IMR-90 (cell line): ENCODE results near the gene MRPL10. TPM values are rescaled to one million over a fixed set of nuclear protein-coding genes. Genes with fewer than 3 reads are reported as not detected.
A peak's percentile ranks its signal among the peaks of the same experiment; 100 is the strongest.

Source experiments
- ATAC-seq: fragments of 200-7000 bp; cut with Tn5 transposase; 2 replicates; pipeline ENCODE4 v1.9.1; 2020; ENCODE audit warnings: low read depth, mild to moderate bottlenecking, moderate library complexity
- BruUV-seq: library from RNA; stranded (reverse); fragments of 400-500 nt; replicated peaks from 2 replicates; lab custom pipeline; 2021; lab: Mats Ljungman, UMichigan
- CTCF ChIA-PET: fragments of 300-600 bp; formaldehyde crosslinking; extraction: SDS; loops from one replicate; lab custom pipeline; 2021; ENCODE audit warnings: antibody characterized with exemption; lab: Yijun Ruan, JAX
- POLR2A ChIA-PET: fragments of 300-600 bp; sonication (Branson Sonifier 250); formaldehyde crosslinking; loops from one replicate; lab custom pipeline; 2022; ENCODE audit warnings: antibody characterized with exemption; ENCODE audit not compliant: unreplicated experiment; lab: Charles Lee
- DNase-seq: peaks from one replicate; pipeline ENCODE4 v3.0.0; 2013
- H2AFZ ChIP-seq: replicated peaks from 2 replicates; pipeline ENCODE3; 2013; ENCODE audit warnings: low read length, mild to moderate bottlenecking; ENCODE audit not compliant: poor library complexity
- H2AK5ac ChIP-seq: 2 replicates; pipeline ENCODE4 v1.6.1; 2013; ENCODE audit warnings: low read depth, low read length, inconsistent platforms
- H2AK9ac ChIP-seq: replicated peaks from 2 replicates; pipeline ENCODE3; 2013; ENCODE audit warnings: mild to moderate bottlenecking, low read depth, low read length, moderate library complexity; ENCODE audit not compliant: poor library complexity
- H2BK120ac ChIP-seq: 2 replicates; pipeline ENCODE4 v1.6.1; 2013; ENCODE audit warnings: low read depth, low read length, inconsistent platforms
- H2BK15ac ChIP-seq: 3 replicates; pipeline ENCODE4 v1.6.1; 2013; ENCODE audit warnings: low read depth, low read length, inconsistent platforms
- H2BK20ac ChIP-seq: 2 replicates; pipeline ENCODE4 v1.6.1; 2013; ENCODE audit warnings: low read depth, mild to moderate bottlenecking, inconsistent platforms, low read length, moderate library complexity
- H2BK5ac ChIP-seq: 2 replicates; pipeline ENCODE4 v1.6.1; 2013; ENCODE audit warnings: mild to moderate bottlenecking, low read depth, low read length, inconsistent platforms; ENCODE audit not compliant: poor library complexity, severe bottlenecking
- H3K14ac ChIP-seq: replicated peaks from 2 replicates; pipeline ENCODE4 v1.6.1; 2013; ENCODE audit warnings: low read depth, low read length, inconsistent platforms
- H3K18ac ChIP-seq: 2 replicates; pipeline ENCODE4 v1.6.1; 2013; ENCODE audit warnings: low read depth, low read length, control low read depth
- H3K23ac ChIP-seq: 2 replicates; pipeline ENCODE4 v1.6.1; 2013; ENCODE audit warnings: low read depth, low read length, inconsistent platforms
- H3K27ac ChIP-seq: 2 replicates; pipeline ENCODE4 v1.5.1; 2013; ENCODE audit warnings: mild to moderate bottlenecking, control low read depth, low read length; ENCODE audit not compliant: insufficient read depth
- H3K27me3 ChIP-seq: 2 replicates; pipeline ENCODE4 v1.6.1; 2013; ENCODE audit warnings: low read length; ENCODE audit not compliant: control insufficient read depth, insufficient read depth
- H3K36me3 ChIP-seq: 2 replicates; pipeline ENCODE4 v1.6.1; 2013; ENCODE audit warnings: low read length, mixed read lengths; ENCODE audit not compliant: control insufficient read depth, insufficient read depth
- H3K4ac ChIP-seq: 2 replicates; pipeline ENCODE4 v1.6.1; 2013; ENCODE audit warnings: low read depth, low read length, inconsistent platforms
- H3K4me1 ChIP-seq: 2 replicates; pipeline ENCODE4 v1.6.1; 2013; ENCODE audit warnings: low read length, mixed read lengths; ENCODE audit not compliant: control insufficient read depth, insufficient read depth
- H3K4me2 ChIP-seq: 2 replicates; pipeline ENCODE4 v1.6.1; 2013; ENCODE audit warnings: low read depth, mild to moderate bottlenecking, control low read depth, low read length, moderate library complexity
- H3K4me3 ChIP-seq: 2 replicates; pipeline ENCODE4 v1.5.1; 2013; ENCODE audit warnings: low read depth, mild to moderate bottlenecking, control low read depth, low read length, moderate library complexity; ENCODE audit not compliant: insufficient read depth
- H3K56ac ChIP-seq: 2 replicates; pipeline ENCODE4 v1.6.1; 2013; ENCODE audit warnings: low read length, inconsistent platforms; ENCODE audit not compliant: insufficient read depth; ENCODE audit errors: extremely low read depth
- H3K79me1 ChIP-seq, 2 experiments: 2 replicates each; pipeline ENCODE4 v1.6.1; 2013; ENCODE audit warnings: low read length in 2 of 2, inconsistent platforms in 1 of 2, low read depth in 1 of 2
- H3K9ac ChIP-seq: 2 replicates; pipeline ENCODE4 v1.6.1; 2013; ENCODE audit warnings: low read depth, low read length, control low read depth
- H3K9me1 ChIP-seq: 2 replicates; pipeline ENCODE4 v1.6.1; 2013; ENCODE audit warnings: low read length, inconsistent platforms; ENCODE audit not compliant: insufficient read depth
- H3K9me3 ChIP-seq: 2 replicates; pipeline ENCODE4 v1.6.1; 2013; ENCODE audit warnings: low read length; ENCODE audit not compliant: control insufficient read depth, insufficient read depth
- H4K20me1 ChIP-seq: 2 replicates; pipeline ENCODE4 v1.6.1; 2013; ENCODE audit warnings: low read length, inconsistent platforms; ENCODE audit not compliant: insufficient read depth
- H4K5ac ChIP-seq: 2 replicates; pipeline ENCODE4 v1.6.1; 2013; ENCODE audit warnings: mild to moderate bottlenecking, low read depth, low read length, control low read depth
- H4K8ac ChIP-seq, 2 experiments: 2 replicates each; pipeline ENCODE4 v1.6.1; 2013; ENCODE audit warnings: low read depth in 2 of 2, low read length in 2 of 2, control low read depth in 1 of 2, inconsistent platforms in 1 of 2
- H4K91ac ChIP-seq: 2 replicates; pipeline ENCODE4 v1.6.1; 2013; ENCODE audit warnings: low read depth, low read length, inconsistent platforms; ENCODE audit not compliant: insufficient read depth
- CEBPB ChIP-seq: IDR thresholded peaks from 2 replicates; pipeline ENCODE4 v1.6.1; 2012; ENCODE audit warnings: low read depth, low read length, improper control_type of control experiment
- CHD1 ChIP-seq: IDR thresholded peaks from 2 replicates; pipeline ENCODE4 v1.6.1; 2012; ENCODE audit warnings: low read depth, low read length, improper control_type of control experiment
- NFE2L2 ChIP-seq: fragments of 150-350 bp; IDR thresholded peaks from 2 replicates; pipeline ENCODE4 v1.6.1; 2016; ENCODE audit warnings: low read depth, mild to moderate bottlenecking, low read length
- RAD21 ChIP-seq: IDR thresholded peaks from 2 replicates; pipeline ENCODE4 v1.6.1; 2012; ENCODE audit warnings: low read length, improper control_type of control experiment
- SMC3 ChIP-seq: fragments of 150-350 bp; IDR thresholded peaks from 2 replicates; pipeline ENCODE4 v1.6.1; 2016; ENCODE audit warnings: low read depth, mild to moderate bottlenecking, antibody characterized with exemption, low read length, moderate library complexity
- WGBS, 2 experiments: methylation state at CpG; one replicate each; pipeline versions ENCODE4 v1.1.5 to v1.1.7; 2013; ENCODE audit warnings: missing lambda C conversion rate in 2 of 2; ENCODE audit not compliant: insufficient read length in 1 of 2; ENCODE audit errors: extremely low coverage in 2 of 2; 5-methylcytosine and 5-hydroxymethylcytosine counted together
- dilution Hi-C: fragments of 300-500 bp; cut with HindIII; formaldehyde crosslinking; loops from one replicate; pipeline ENCODE4 v1.14.3; 2018; ENCODE audit warnings: low sequenced_read_pairs; ENCODE audit not compliant: unreplicated experiment
- in situ Hi-C: fragments of 300-500 bp; cut with MboI; formaldehyde crosslinking; loops from 3 replicates; pipeline ENCODE4 v1.14.3; 2019; ENCODE audit warnings: low sequenced_read_pairs, inconsistent platforms, mixed read lengths
- intact Hi-C: fragments of 100-400 bp; cut with micrococcal nuclease; formaldehyde crosslinking; loops from 2 replicates; pipeline ENCODE4 v1.10.0; 2022
- polyA plus RNA-seq, 3 experiments: library from polyadenylated mRNA; depleted of rRNA; stranded (reverse); fragments of >200 nt; gene quantifications; 2 replicates each; pipeline ENCODE4 v1.2.3, GENCODE V29; 2012; ENCODE audit warnings: low replicate concordance in 1 of 3
- total RNA-seq: library from RNA; depleted of rRNA; stranded (reverse); fragments of >200 nt; gene quantifications from 2 replicates; pipeline ENCODE4 v1.2.3, GENCODE V29; 2012
- TF ChIP-seq, protein P1 (sequence below): fragments of 150-350 bp; IDR thresholded peaks from 2 replicates; pipeline ENCODE4 v1.6.1; 2017; ENCODE audit warnings: mild to moderate bottlenecking, antibody characterized with exemption, low read length, low read depth
- TF ChIP-seq, protein P2 (sequence below): conservative IDR thresholded peaks from 2 replicates; pipeline ENCODE4 v1.5.1; 2012; ENCODE audit warnings: mild to moderate bottlenecking, low read depth, low read length, improper control_type of control experiment

Gene MRPL10
- total and polyA plus RNA-seq, 2 of the 4 experiments (the other 2 are of a cell fraction): 32.3 to 61.8 TPM

DNA sequence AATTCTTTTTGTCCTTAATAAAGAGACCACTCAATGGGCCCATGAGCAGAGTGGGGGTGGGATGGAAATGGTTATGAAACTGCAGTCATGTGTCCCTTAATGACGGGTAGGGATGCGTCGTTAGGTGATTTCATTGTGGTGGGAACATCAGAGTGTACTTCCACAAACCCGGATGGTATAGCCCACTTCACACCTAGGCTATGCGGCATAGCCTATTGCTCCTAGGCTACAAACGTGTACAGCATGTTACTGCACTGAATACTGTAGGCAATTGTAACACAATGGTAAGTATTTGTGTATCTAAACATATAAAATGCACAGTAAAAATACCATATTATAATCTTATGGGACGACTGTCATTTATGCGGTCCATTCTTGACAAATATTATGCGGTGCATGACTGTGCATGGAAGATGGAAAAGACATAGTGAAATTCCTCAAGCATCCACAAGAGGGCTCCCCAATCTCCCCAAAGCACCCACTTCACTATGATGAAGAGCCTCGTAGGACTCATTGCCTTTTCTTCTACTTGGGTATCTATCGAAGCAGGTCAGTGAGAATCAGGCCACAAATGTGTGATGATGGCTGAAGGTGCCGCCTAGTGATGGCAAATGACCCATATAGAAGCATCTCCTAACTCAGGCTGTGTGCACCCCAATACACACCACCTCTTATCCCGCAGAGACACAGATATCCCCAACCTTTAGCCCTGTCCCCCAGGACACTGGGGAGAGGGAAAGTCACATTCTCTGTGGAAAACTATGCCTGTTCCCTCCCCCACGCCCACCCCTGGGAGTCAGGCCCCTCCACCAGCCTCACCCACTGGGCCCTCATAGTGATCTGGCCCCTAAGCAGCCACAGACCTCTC lies 54.8 kb downstream of the MRPL10 start:
- H3K27me3 ChIP-seq: peaks cover 60% of the 10 kb centered on the region
- H2AK9ac ChIP-seq: no peak overlapping the region
- H3K36me3 ChIP-seq: no peaks in the 10 kb centered on the region
- no peak overlapping the region for H2BK20ac ChIP-seq
- TF ChIP-seq RAD21 (peak; percentile 67), SMC3 (peak; percentile 59), CEBPB (no peak), CHD1 (no peak), NFE2L2 (no peak)
- TF ChIP-seq, protein P1, sequence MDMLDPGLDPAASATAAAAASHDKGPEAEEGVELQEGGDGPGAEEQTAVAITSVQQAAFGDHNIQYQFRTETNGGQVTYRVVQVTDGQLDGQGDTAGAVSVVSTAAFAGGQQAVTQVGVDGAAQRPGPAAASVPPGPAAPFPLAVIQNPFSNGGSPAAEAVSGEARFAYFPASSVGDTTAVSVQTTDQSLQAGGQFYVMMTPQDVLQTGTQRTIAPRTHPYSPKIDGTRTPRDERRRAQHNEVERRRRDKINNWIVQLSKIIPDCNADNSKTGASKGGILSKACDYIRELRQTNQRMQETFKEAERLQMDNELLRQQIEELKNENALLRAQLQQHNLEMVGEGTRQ: no peak
- TF ChIP-seq, protein P2, sequence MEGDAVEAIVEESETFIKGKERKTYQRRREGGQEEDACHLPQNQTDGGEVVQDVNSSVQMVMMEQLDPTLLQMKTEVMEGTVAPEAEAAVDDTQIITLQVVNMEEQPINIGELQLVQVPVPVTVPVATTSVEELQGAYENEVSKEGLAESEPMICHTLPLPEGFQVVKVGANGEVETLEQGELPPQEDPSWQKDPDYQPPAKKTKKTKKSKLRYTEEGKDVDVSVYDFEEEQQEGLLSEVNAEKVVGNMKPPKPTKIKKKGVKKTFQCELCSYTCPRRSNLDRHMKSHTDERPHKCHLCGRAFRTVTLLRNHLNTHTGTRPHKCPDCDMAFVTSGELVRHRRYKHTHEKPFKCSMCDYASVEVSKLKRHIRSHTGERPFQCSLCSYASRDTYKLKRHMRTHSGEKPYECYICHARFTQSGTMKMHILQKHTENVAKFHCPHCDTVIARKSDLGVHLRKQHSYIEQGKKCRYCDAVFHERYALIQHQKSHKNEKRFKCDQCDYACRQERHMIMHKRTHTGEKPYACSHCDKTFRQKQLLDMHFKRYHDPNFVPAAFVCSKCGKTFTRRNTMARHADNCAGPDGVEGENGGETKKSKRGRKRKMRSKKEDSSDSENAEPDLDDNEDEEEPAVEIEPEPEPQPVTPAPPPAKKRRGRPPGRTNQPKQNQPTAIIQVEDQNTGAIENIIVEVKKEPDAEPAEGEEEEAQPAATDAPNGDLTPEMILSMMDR: peak; percentile 66
- H4K91ac ChIP-seq: no peak overlapping the region
- H3K4me1 ChIP-seq: no peaks in the 10 kb centered on the region
- H3K79me1 ChIP-seq: no peaks in the 10 kb centered on the region
- H3K9me1 ChIP-seq: no peaks in the 10 kb centered on the region
- H3K4me2 ChIP-seq: no peak overlapping the region
- no TSS peak for BruUV-seq
- CTCF ChIA-PET: no interaction called here
- H3K4me3 ChIP-seq: no peak overlapping the region
- DNase-seq (peak; percentile 42), ATAC-seq (peak; percentile 94)
- no CpG with 5 or more reads among the region's 14 CpGs for WGBS, 2 experiments
- no peak overlapping the region for H3K9ac ChIP-seq
- POLR2A ChIA-PET: no interaction called here
- in situ Hi-C loops: no loop called here
- no peak overlapping the region for H3K4ac ChIP-seq
- H4K8ac ChIP-seq: no peak overlapping the region
- intact Hi-C loops: loop anchor here (5.0 to 10.0 kb wide), 2 partner anchors 52 to 111 kb away; no protein-coding TSS in a partner anchor
- dilution Hi-C loops: no loop called here
- no peak overlapping the region for H2AFZ ChIP-seq
- H3K23ac ChIP-seq: no peak overlapping the region
- peaks cover 4% of the 10 kb centered on the region for H3K9me3 ChIP-seq
- H2BK5ac ChIP-seq: no peak overlapping the region
- no peak overlapping the region for H2AK5ac ChIP-seq
- no peak overlapping the region for H4K5ac ChIP-seq
- no peak overlapping the region for H2BK120ac ChIP-seq
- peaks cover 3% of the 10 kb centered on the region; the same call in 1 of the 2 replicates for H4K20me1 ChIP-seq
- no peak overlapping the region for H2BK15ac ChIP-seq
- no peak overlapping the region for H3K18ac ChIP-seq
- H3K27ac ChIP-seq: no peak overlapping the region
- H3K14ac ChIP-seq: no peak overlapping the region
- H3K56ac ChIP-seq: no peak overlapping the region
